ENCODE measurements around the gene PDRG1.

PDRG1 gene

GRCh38 chr20:31939661-31940060 lies 12.2 kb downstream of the PDRG1 start:
- peaks cover 9 to 23% of the 10 kb centered on the region in 2 experiments for H3K36me3 ChIP-seq (ENCODE audit: control insufficient read depth in 1 of 2, insufficient read depth in 2 of 2, low read depth in 1 of 2, low read length in 2 of 2)
- H3K27me3 ChIP-seq (ENCODE audit: control insufficient read depth in 1 of 2, insufficient read depth in 1 of 2, low read length in 2 of 2) = peaks cover 5 to 22% of the 10 kb centered on the region in 2 experiments
- DNase-seq = no peak
- H3K4me1 ChIP-seq (ENCODE audit: control insufficient read depth, insufficient read depth, low read depth, low read length) = no peaks in the 10 kb centered on the region
- no peak overlapping the region for H3K14ac ChIP-seq (ENCODE audit: low read length in 2 of 2)
- no peak overlapping the region for H2BK15ac ChIP-seq (ENCODE audit: low read depth, poor library complexity, severe bottlenecking)
- no peaks in the 10 kb centered on the region for H3K9me3 ChIP-seq (ENCODE audit: control insufficient read depth, low read length)
- no peak overlapping the region for H2BK120ac ChIP-seq (ENCODE audit: low read depth, low read length)
- no peak overlapping the region for H3K18ac ChIP-seq (ENCODE audit: low read depth in 1 of 2, low read length in 2 of 2)
- no peak overlapping the region for H2BK5ac ChIP-seq (ENCODE audit: low read depth, low read length, poor library complexity, severe bottlenecking)
- no peak overlapping the region for H3K9ac ChIP-seq (ENCODE audit: low read length)
- no peak overlapping the region for H3K23ac ChIP-seq (ENCODE audit: low read length in 2 of 2)
- H3K4me3 ChIP-seq (ENCODE audit: insufficient read depth in 1 of 2, low read depth in 1 of 2, low read length in 2 of 2) = no peak overlapping the region
- WGBS = 100% methylated on average over 1 of the region's 2 CpGs
- H2AK5ac ChIP-seq (ENCODE audit: low read length, severe bottlenecking) = no peak overlapping the region
- H2BK12ac ChIP-seq (ENCODE audit: low read length in 2 of 2) = no peak overlapping the region
- H4K8ac ChIP-seq (ENCODE audit: low read length) = no peak overlapping the region
- H3K27ac ChIP-seq (ENCODE audit: low read length, poor library complexity, severe bottlenecking) = no peak overlapping the region
- H3K4ac ChIP-seq (ENCODE audit: low read depth in 1 of 2, low read length in 2 of 2) = no peak overlapping the region
- H3K79me1 ChIP-seq (replicated peaks; ENCODE audit: low read length, poor library complexity, severe bottlenecking) = no peaks in the 10 kb centered on the region
- H4K91ac ChIP-seq (ENCODE audit: low read length) = no peak overlapping the region
- no peak overlapping the region for H2AFZ ChIP-seq (ENCODE audit: low read depth, low read length)
- no peak overlapping the region for H3K4me2 ChIP-seq (ENCODE audit: low read length, poor library complexity, severe bottlenecking)

- Histone ChIP-seq H3K9ac (ENCODE audit: low read length) (no peak overlapping the region), H3K36me3 (ENCODE audit: control insufficient read depth in 1 of 2, insufficient read depth in 2 of 2, low read depth in 1 of 2, low read length in 2 of 2) (peaks cover 0 to 9% of the 10 kb centered on the region in 2 experiments), H2AK5ac (ENCODE audit: low read length, severe bottlenecking) (no peak overlapping the region), H2BK12ac (ENCODE audit: low read length in 2 of 2) (no peak overlapping the region), H2AFZ (ENCODE audit: low read depth, low read length) (no peak overlapping the region), H2BK120ac (ENCODE audit: low read depth, low read length) (no peak overlapping the region), H3K18ac (ENCODE audit: low read depth in 1 of 2, low read length in 2 of 2) (no peak overlapping the region), H2BK5ac (ENCODE audit: low read depth, low read length, poor library complexity, severe bottlenecking) (no peak overlapping the region), H4K91ac (ENCODE audit: low read length) (no peak overlapping the region), H3K4ac (ENCODE audit: low read depth in 1 of 2, low read length in 2 of 2) (no peak overlapping the region), H2BK15ac (ENCODE audit: low read depth, poor library complexity, severe bottlenecking) (no peak overlapping the region), H3K4me2 (ENCODE audit: low read length, poor library complexity, severe bottlenecking) (no peak overlapping the region), H4K8ac (ENCODE audit: low read length) (no peak overlapping the region), H3K14ac (ENCODE audit: low read length in 2 of 2) (no peak overlapping the region), H3K27ac (ENCODE audit: low read length, poor library complexity, severe bottlenecking) (no peak overlapping the region), H3K27me3 (ENCODE audit: control insufficient read depth in 1 of 2, insufficient read depth in 1 of 2, low read length in 2 of 2) (peaks cover 5 to 25% of the 10 kb centered on the region in 2 experiments), H3K4me1 (ENCODE audit: control insufficient read depth, insufficient read depth, low read depth, low read length) (no peaks in the 10 kb centered on the region), H3K4me3 (ENCODE audit: insufficient read depth in 1 of 2, low read depth in 1 of 2, low read length in 2 of 2) (no peak overlapping the region), H3K79me1 (replicated peaks; ENCODE audit: low read length, poor library complexity, severe bottlenecking) (no peaks in the 10 kb centered on the region), H3K9me3 (ENCODE audit: control insufficient read depth, low read length) (no peaks in the 10 kb centered on the region), H3K23ac (ENCODE audit: low read length in 2 of 2) (no peak overlapping the region)
- no peak for DNase-seq
- 78% methylated on average over 1 of the region's 1 CpG for WGBS
Observed at GRCh38 chr20:31937820-31938219, 14.0 kb downstream of the PDRG1 start.

- Histone ChIP-seq H3K9me3 (ENCODE audit: control insufficient read depth, low read length) (no peaks in the 10 kb centered on the region), H2BK120ac (ENCODE audit: low read depth, low read length) (no peak overlapping the region), H3K27ac (ENCODE audit: low read length, poor library complexity, severe bottlenecking) (no peak overlapping the region), H3K4me2 (ENCODE audit: low read length, poor library complexity, severe bottlenecking) (no peak overlapping the region), H3K4ac (ENCODE audit: low read depth in 1 of 2, low read length in 2 of 2) (no peak overlapping the region), H3K36me3 (ENCODE audit: control insufficient read depth in 1 of 2, insufficient read depth in 2 of 2, low read depth in 1 of 2, low read length in 2 of 2) (no peaks in the 10 kb centered on the region), H3K4me3 (ENCODE audit: insufficient read depth in 1 of 2, low read depth in 1 of 2, low read length in 2 of 2) (no peak overlapping the region), H2AK5ac (ENCODE audit: low read length, severe bottlenecking) (no peak overlapping the region), H2BK12ac (ENCODE audit: low read length in 2 of 2) (no peak overlapping the region), H2AFZ (ENCODE audit: low read depth, low read length) (no peak overlapping the region), H4K91ac (ENCODE audit: low read length) (no peak overlapping the region), H3K23ac (ENCODE audit: low read length in 2 of 2) (no peak overlapping the region), H3K79me1 (replicated peaks; ENCODE audit: low read length, poor library complexity, severe bottlenecking) (no peaks in the 10 kb centered on the region), H3K9ac (ENCODE audit: low read length) (no peak overlapping the region), H4K8ac (ENCODE audit: low read length) (no peak overlapping the region), H2BK15ac (ENCODE audit: low read depth, poor library complexity, severe bottlenecking) (no peak overlapping the region), H3K18ac (ENCODE audit: low read depth in 1 of 2, low read length in 2 of 2) (no peak overlapping the region), H2BK5ac (ENCODE audit: low read depth, low read length, poor library complexity, severe bottlenecking) (no peak overlapping the region), H3K14ac (ENCODE audit: low read length in 2 of 2) (no peak overlapping the region), H3K27me3 (ENCODE audit: control insufficient read depth in 1 of 2, insufficient read depth in 1 of 2, low read length in 2 of 2) (peaks cover 5 to 30% of the 10 kb centered on the region in 2 experiments), H3K4me1 (ENCODE audit: control insufficient read depth, insufficient read depth, low read depth, low read length) (no peaks in the 10 kb centered on the region)
- DNase-seq = no peak
- 56% methylated on average over 4 of the region's 4 CpGs for WGBS
Observed at GRCh38 chr20:31936420-31936819, 15.4 kb downstream of the PDRG1 start.

GRCh38 chr20:31934968-31935764 lies 16.7 kb downstream of the PDRG1 start:
- no peaks in the 10 kb centered on the region for H3K36me3 ChIP-seq (ENCODE audit: control insufficient read depth in 1 of 2, insufficient read depth in 2 of 2, low read depth in 1 of 2, low read length in 2 of 2)
- H3K79me1 ChIP-seq (replicated peaks; ENCODE audit: low read length, poor library complexity, severe bottlenecking) = no peaks in the 10 kb centered on the region
- WGBS = 68% methylated on average over 8 of the region's 8 CpGs

More at GRCh38 chr20:31934968-31935764, 16.7 kb downstream of the PDRG1 start:
- H3K4ac ChIP-seq (ENCODE audit: low read depth in 1 of 2, low read length in 2 of 2) = no peak overlapping the region
- H4K8ac ChIP-seq (ENCODE audit: low read length) = no peak overlapping the region
- no peak overlapping the region for H2BK12ac ChIP-seq (ENCODE audit: low read length in 2 of 2)
- no peak overlapping the region for H3K4me3 ChIP-seq (ENCODE audit: insufficient read depth in 1 of 2, low read depth in 1 of 2, low read length in 2 of 2)
- H2AK5ac ChIP-seq (ENCODE audit: low read length, severe bottlenecking) = no peak overlapping the region
- no peak overlapping the region for H2AFZ ChIP-seq (ENCODE audit: low read depth, low read length)
- H2BK120ac ChIP-seq (ENCODE audit: low read depth, low read length) = no peak overlapping the region
- no peak overlapping the region for H2BK15ac ChIP-seq (ENCODE audit: low read depth, poor library complexity, severe bottlenecking)
- no peaks in the 10 kb centered on the region for H3K4me1 ChIP-seq (ENCODE audit: control insufficient read depth, insufficient read depth, low read depth, low read length)
- no peak overlapping the region for H2BK5ac ChIP-seq (ENCODE audit: low read depth, low read length, poor library complexity, severe bottlenecking)
- H3K4me2 ChIP-seq (ENCODE audit: low read length, poor library complexity, severe bottlenecking) = no peak overlapping the region
- peaks cover 13 to 37% of the 10 kb centered on the region in 2 experiments for H3K27me3 ChIP-seq (ENCODE audit: control insufficient read depth in 1 of 2, insufficient read depth in 1 of 2, low read length in 2 of 2)
- no peak overlapping the region for H3K23ac ChIP-seq (ENCODE audit: low read length in 2 of 2)
- H3K9me3 ChIP-seq (ENCODE audit: control insufficient read depth, low read length) = no peaks in the 10 kb centered on the region
- no peak overlapping the region for H3K18ac ChIP-seq (ENCODE audit: low read depth in 1 of 2, low read length in 2 of 2)
- DNase-seq = no peak
- H3K14ac ChIP-seq (ENCODE audit: low read length in 2 of 2) = no peak overlapping the region
- no peak overlapping the region for H3K27ac ChIP-seq (ENCODE audit: low read length, poor library complexity, severe bottlenecking)
- no peak overlapping the region for H4K91ac ChIP-seq (ENCODE audit: low read length)
- H3K9ac ChIP-seq (ENCODE audit: low read length) = no peak overlapping the region

Data from mesenchymal stem cell (in vitro differentiated cells and primary cell).